ENCODE data around the gene ZCCHC2. TPM values are rescaled to one million over a fixed set of nuclear protein-coding genes. Genes with fewer than 3 reads are reported as not detected.

ZCCHC2 gene
- total RNA-seq (10 to 100 TPM; 27.5 to 55.7 (median 40.9) TPM), polyA plus RNA-seq (10 to 100 TPM in 1 of 3 donors, 1 to 10 TPM in 2; 4.7 to 11.1 (median 4.9) TPM)
- long read RNA-seq, donor 1, full-length matches to known transcripts = 1 of 10 reads
- long read RNA-seq, donor 1, partial matches to known transcripts = 9 of 10 reads
- long read RNA-seq, donor 1, other reads (novel, unspliced or antisense) = 0 of 10 reads
- long read RNA-seq, donor 2, partial matches to known transcripts = 0 of 4 reads
- long read RNA-seq, donor 2, other reads (novel, unspliced or antisense) = 0 of 4 reads

- peak; percentile 99 for DNase-seq
- Histone ChIP-seq H3K4me3 (peak within 1 kb of the TSS; percentile 63 to 94 (median 84)), H3K36me3 (no peaks in the 10 kb centered on the region), H3K4me1 (peaks cover 18 to 50% (median 36%) of the 10 kb centered on the region in 6 donors), H3K9me3 (no peaks in the 10 kb centered on the region), H3K27ac (peak within 1 kb of the TSS; percentile 95 to 99 (median 98)), H3K27me3 (replicated peaks in 1 of 7) (no peaks in the 10 kb centered on the region)
- 0% methylated on average over 1 to 87 of the region's 87 CpGs for WGBS, 5 donors
- peak; percentile 95 to 98 (median 98) for TF ChIP-seq POLR2AphosphoS5 (IDR thresholded peaks at IDR 0.05)
- TF ChIP-seq CTCF (IDR thresholded peaks at IDR 0.05 in 8 of 11, conservative IDR thresholded peaks at IDR 0.05 in 3 of 11) = peak in 4 of 11 experiments; percentile 6 to 38 (median 24)
- peak in 1 of 3 donors; percentile 66 for TF ChIP-seq POLR2A (IDR thresholded peaks at IDR 0.05)
- intact Hi-C loops (cut with DNase I; ENCODE audit: low total_unique reads) = loop anchor here (5.0 to 10.0 kb wide), 3 partner anchors 95 to 338 kb away; partner anchors contain the start of genes PHLPP1, PIGN and RELCH
Measured at GRCh38 chr18:62522504-62523254, at the start of gene ZCCHC2. Gene ZCCHC2, plus strand, starts transcription at chr18:62523025. Its CDS starts 400 bp downstream, at chr18:62523425.

- no peak overlapping the region for H3K4me3 ChIP-seq
- TF ChIP-seq POLR2AphosphoS5 (IDR thresholded peaks at IDR 0.05) (no peak), CTCF (IDR thresholded peaks at IDR 0.05 in 8 of 11, conservative IDR thresholded peaks at IDR 0.05 in 3 of 11) (no peak), POLR2A (IDR thresholded peaks at IDR 0.05) (no peak)
- intact Hi-C loops (cut with DNase I; ENCODE audit: low total_unique reads) = no loop called here
- H3K36me3 ChIP-seq = no peaks in the 10 kb centered on the region
- H3K27ac ChIP-seq = no peak overlapping the region
- DNase-seq = no peak
- WGBS, 5 donors = 38 to 87% (median 63%) methylated on average over 1 of the region's 1 CpG
- H3K9me3 ChIP-seq = peaks cover 9 to 34% (median 27%) of the 10 kb centered on the region in 8 donors
- peaks cover 0 to 8% (median 0%) of the 10 kb centered on the region in 6 donors for H3K4me1 ChIP-seq
- H3K27me3 ChIP-seq (replicated peaks in 1 of 7) = peaks cover 0 to 6% (median 0%) of the 10 kb centered on the region in 7 donors
Measured at GRCh38 chr18:62479574-62479973, 43.3 kb upstream of the ZCCHC2 start.

- Histone ChIP-seq H3K36me3 (no peaks in the 10 kb centered on the region), H3K27ac (no peak overlapping the region), H3K4me3 (no peak overlapping the region), H3K9me3 (peaks cover 9 to 34% (median 27%) of the 10 kb centered on the region in 8 donors), H3K4me1 (peaks cover 0 to 8% (median 0%) of the 10 kb centered on the region in 6 donors), H3K27me3 (replicated peaks in 1 of 7) (peaks cover 0 to 6% (median 0%) of the 10 kb centered on the region in 7 donors)
- intact Hi-C loops (cut with DNase I; ENCODE audit: low total_unique reads) = no loop called here
- DNase-seq = no peak
- TF ChIP-seq CTCF (IDR thresholded peaks at IDR 0.05 in 8 of 11, conservative IDR thresholded peaks at IDR 0.05 in 3 of 11) (no peak), POLR2AphosphoS5 (IDR thresholded peaks at IDR 0.05) (no peak), POLR2A (IDR thresholded peaks at IDR 0.05) (no peak)
Measured at GRCh38 chr18:62480927-62481326, 41.9 kb upstream of the ZCCHC2 start.

GRCh38 chr18:62484941-62485340 lies 37.9 kb upstream of the ZCCHC2 start:
- Histone ChIP-seq H3K27ac (no peak overlapping the region), H3K27me3 (replicated peaks in 1 of 7) (no peaks in the 10 kb centered on the region), H3K4me3 (no peak overlapping the region), H3K36me3 (no peaks in the 10 kb centered on the region), H3K4me1 (no peaks in the 10 kb centered on the region), H3K9me3 (peaks cover 9 to 28% (median 23%) of the 10 kb centered on the region in 8 donors)
- 76 to 88% (median 81%) methylated on average over 8 of the region's 8 CpGs for WGBS, 5 donors
- no peak for DNase-seq
- intact Hi-C loops (cut with DNase I; ENCODE audit: low total_unique reads) = no loop called here
- TF ChIP-seq POLR2AphosphoS5 (IDR thresholded peaks at IDR 0.05) = no peak
- TF ChIP-seq POLR2A (IDR thresholded peaks at IDR 0.05) = no peak
- no peak for TF ChIP-seq CTCF (IDR thresholded peaks at IDR 0.05 in 8 of 11, conservative IDR thresholded peaks at IDR 0.05 in 3 of 11)
